H1 (cell line): ENCODE data around the gene DTNB. TPM values are rescaled to one million over a fixed set of nuclear protein-coding genes. Genes with fewer than 3 reads are reported as not detected.

Experiments used
- CTCF ChIA-PET: fragments of 300-600 bp; sonication (Branson Sonifier 250); formaldehyde crosslinking; loops from one replicate; lab custom pipeline; 2021; ENCODE audit not compliant: partially characterized antibody; lab: Charles Lee
- POLR2A ChIA-PET: fragments of 300-600 bp; sonication (Branson Sonifier 250); formaldehyde crosslinking; loops from one replicate; lab custom pipeline; 2021; ENCODE audit warnings: inconsistent platforms; ENCODE audit not compliant: partially characterized antibody; lab: Charles Lee
- DNase-seq, 2 experiments: peaks; one replicate each; pipeline versions ENCODE4 v3.0.0 to v3.0.0-alpha.2; 2010 to 2022; ENCODE audit warnings: low spot score in 2 of 2, low read depth in 1 of 2, mixed read lengths in 1 of 2
- FAIRE-seq: peaks from 2 replicates; lab custom pipeline; 2011; peaks lifted over from hg19 to GRCh38; lab: Jason Lieb, UNC
- H2AFZ ChIP-seq: 2 replicates; pipeline ENCODE4 v1.8.1; 2012; ENCODE audit warnings: low read length, inconsistent platforms
- H2AK5ac ChIP-seq: 2 replicates; pipeline ENCODE4 v1.6.1; 2013; ENCODE audit warnings: low read depth, low read length
- H2BK120ac ChIP-seq: replicated peaks from 2 replicates; pipeline ENCODE3; 2013; ENCODE audit warnings: low read depth, low read length, inconsistent platforms
- H2BK12ac ChIP-seq: 2 replicates; pipeline ENCODE4 v1.6.1; 2013; ENCODE audit warnings: low read depth, low read length
- H2BK15ac ChIP-seq: 2 replicates; pipeline ENCODE4 v1.6.1; 2013; ENCODE audit warnings: low read length
- H2BK20ac ChIP-seq: 2 replicates; pipeline ENCODE4 v1.6.1; 2013; ENCODE audit warnings: low read length
- H2BK5ac ChIP-seq: 2 replicates; pipeline ENCODE4 v1.6.1; 2013; ENCODE audit warnings: low read depth, low read length
- H3K14ac ChIP-seq: 2 replicates; pipeline ENCODE4 v1.6.1; 2013; ENCODE audit warnings: inconsistent platforms; ENCODE audit not compliant: insufficient read length
- H3K18ac ChIP-seq: 2 replicates; pipeline ENCODE4 v1.6.1; 2013; ENCODE audit warnings: low read length; ENCODE audit errors: extremely low read depth
- H3K23ac ChIP-seq: 2 replicates; pipeline ENCODE4 v1.6.1; 2013; ENCODE audit warnings: inconsistent platforms; ENCODE audit not compliant: insufficient read length
- H3K23me2 ChIP-seq: 2 replicates; pipeline ENCODE4 v1.6.1; 2013; ENCODE audit warnings: low read depth, low read length
- H3K27ac ChIP-seq: 2 replicates; pipeline ENCODE4 v1.6.1; 2011; ENCODE audit warnings: low read depth, low read length, inconsistent platforms
- H3K27me3 ChIP-seq, 4 experiments: replicated peaks in 1 of 4; 1 replicate in 1 of 4; 2 replicates in 3 of 4; pipeline versions ENCODE4 v1.6.1 to v1.8.1; 2011 to 2013; ENCODE audit warnings: low read length in 3 of 4, mild to moderate bottlenecking in 3 of 4, inconsistent platforms in 2 of 4, mixed read lengths in 2 of 4, moderate library complexity in 1 of 4; ENCODE audit not compliant: control insufficient read depth in 3 of 4, insufficient read depth in 3 of 4; ENCODE audit errors: extremely low read depth in 1 of 4
- H3K36me3 ChIP-seq, 4 experiments: 2 replicates each; pipeline versions ENCODE4 v1.6.1 to v1.8.1; 2011 to 2013; ENCODE audit warnings: mild to moderate bottlenecking in 4 of 4, low read length in 3 of 4, moderate library complexity in 2 of 4, control low read depth in 1 of 4, inconsistent platforms in 1 of 4; ENCODE audit not compliant: insufficient read depth in 4 of 4, control insufficient read depth in 2 of 4
- H3K4ac ChIP-seq: replicated peaks from 2 replicates; pipeline ENCODE3; 2013; ENCODE audit warnings: low read length, low read depth, mixed read lengths, inconsistent platforms; ENCODE audit not compliant: insufficient read length
- H3K4me1 ChIP-seq, 4 experiments: replicated peaks in 1 of 4; 1 replicate in 1 of 4; 2 replicates in 3 of 4; pipeline versions ENCODE4 v1.6.1 to v1.8.1; 2011 to 2013; ENCODE audit warnings: low read length in 3 of 4, inconsistent platforms in 2 of 4, mixed read lengths in 1 of 4; ENCODE audit not compliant: insufficient read depth in 4 of 4, control insufficient read depth in 3 of 4
- H3K4me2 ChIP-seq, 2 experiments: 2 replicates each; pipeline versions ENCODE4 v1.6.1 to v1.8.1; 2011 to 2013; ENCODE audit warnings: low read depth in 2 of 2, low read length in 2 of 2, control low read depth in 1 of 2, inconsistent platforms in 1 of 2, mild to moderate bottlenecking in 1 of 2; ENCODE audit not compliant: insufficient read depth in 1 of 2
- H3K4me3 ChIP-seq, 4 experiments: fragments of 200-600, 300-600 bp in 1 of 4; sonication (generic), shearing (Covaris generic), sonication (Bioruptor Twin) in 1 of 4; 2 replicates each; pipeline versions ENCODE4 v1.5.1 to v1.8.1; 2011 to 2016; ENCODE audit warnings: low read length in 4 of 4, low read depth in 3 of 4, control low read depth in 2 of 4, inconsistent platforms in 2 of 4, mild to moderate bottlenecking in 2 of 4, mixed read lengths in 1 of 4, moderate library complexity in 1 of 4; ENCODE audit not compliant: insufficient read depth in 2 of 4; ENCODE audit errors: extremely low read depth in 1 of 4
- H3K56ac ChIP-seq: replicated peaks from 2 replicates; pipeline ENCODE3; 2013; ENCODE audit warnings: low read depth, mild to moderate bottlenecking, mixed read lengths, low read length, inconsistent platforms; ENCODE audit not compliant: insufficient read length
- H3K79me1 ChIP-seq: 2 replicates; pipeline ENCODE4 v1.6.1; 2013; ENCODE audit warnings: low read depth, low read length, control low read depth
- H3K79me2 ChIP-seq, 2 experiments: 2 replicates each; pipeline versions ENCODE4 v1.6.1 to v1.8.1; 2012 to 2013; ENCODE audit warnings: low read length in 2 of 2, mild to moderate bottlenecking in 2 of 2, inconsistent platforms in 1 of 2; ENCODE audit not compliant: insufficient read depth in 2 of 2, control insufficient read depth in 1 of 2
- H3K9ac ChIP-seq, 4 experiments: replicated peaks in 1 of 4; 1 replicate in 1 of 4; 2 replicates in 3 of 4; pipeline versions ENCODE4 v1.6.1 to v1.8.1; 2011 to 2013; ENCODE audit warnings: low read depth in 3 of 4, low read length in 3 of 4, control low read depth in 2 of 4, mild to moderate bottlenecking in 2 of 4, moderate library complexity in 2 of 4, inconsistent platforms in 1 of 4; ENCODE audit errors: extremely low read depth in 1 of 4
- H3K9me3 ChIP-seq, 2 experiments: 2 replicates each; pipeline versions ENCODE4 v1.6.1 to v1.8.1; 2012 to 2013; ENCODE audit warnings: mild to moderate bottlenecking in 2 of 2, moderate library complexity in 2 of 2, control low read depth in 1 of 2, inconsistent platforms in 1 of 2, low read depth in 1 of 2, low read length in 1 of 2, mixed read lengths in 1 of 2; ENCODE audit not compliant: insufficient read depth in 2 of 2
- H4K20me1 ChIP-seq, 2 experiments: replicated peaks in 1 of 2; 2 replicates each; pipeline versions ENCODE3 to v1.8.1; 2011 to 2013; ENCODE audit warnings: inconsistent platforms in 2 of 2, low read length in 2 of 2, mild to moderate bottlenecking in 1 of 2; ENCODE audit not compliant: insufficient read depth in 2 of 2, control insufficient read depth in 1 of 2
- H4K5ac ChIP-seq: 2 replicates; pipeline ENCODE4 v1.6.1; 2013; ENCODE audit warnings: low read length, low read depth, mixed read lengths, inconsistent platforms; ENCODE audit not compliant: insufficient read length
- H4K8ac ChIP-seq: 2 replicates; pipeline ENCODE4 v1.8.0; 2013; ENCODE audit warnings: mild to moderate bottlenecking, moderate library complexity, low read length, inconsistent platforms; ENCODE audit not compliant: insufficient read depth; ENCODE audit errors: extremely low read depth
- H4K91ac ChIP-seq: replicated peaks from 2 replicates; pipeline ENCODE3; 2013; ENCODE audit warnings: low read length, mixed read lengths, inconsistent platforms; ENCODE audit not compliant: insufficient read length
- ASH2L ChIP-seq: fragments of 200-600, 300-600 bp; sonication (generic); IDR thresholded peaks from one replicate; pipeline ENCODE4 v1.7.1; 2017; ENCODE audit warnings: low read length
- CREB1 ChIP-seq: IDR thresholded peaks from 2 replicates; pipeline ENCODE4 v1.6.1; 2012; ENCODE audit warnings: inconsistent platforms
- EGR1 ChIP-seq: IDR thresholded peaks from 2 replicates; pipeline ENCODE4 v1.6.1; 2011; ENCODE audit warnings: low read depth, low read length, borderline replicate concordance
- JUND ChIP-seq: IDR thresholded peaks from 2 replicates; pipeline ENCODE4 v1.6.1; 2011; ENCODE audit warnings: mild to moderate bottlenecking, improper control_type of control experiment, low read length
- POLR2AphosphoS5 ChIP-seq: IDR thresholded peaks from 2 replicates; pipeline ENCODE4 v1.6.1; 2011; ENCODE audit warnings: low read depth, low read length
- POU5F1 ChIP-seq: IDR thresholded peaks from 2 replicates; pipeline ENCODE4 v1.6.1; 2011; ENCODE audit warnings: low read depth, mild to moderate bottlenecking, low read length, moderate library complexity
- SIRT6 ChIP-seq: IDR thresholded peaks from one replicate; pipeline ENCODE4 v1.7.1; 2012; ENCODE audit warnings: low read length, inconsistent platforms
- SIX5 ChIP-seq: IDR thresholded peaks from 2 replicates; pipeline ENCODE4 v1.6.1; 2011; ENCODE audit warnings: mild to moderate bottlenecking, low read depth, low read length
- WGBS, 2 experiments: shearing (Covaris generic) in 1 of 2; methylation state at CpG; one replicate each; pipeline versions ENCODE4 v1.1.6 to v1.1.7; 2013 to 2015; ENCODE audit warnings: low lambda C conversion rate in 2 of 2, mixed read lengths in 2 of 2, inconsistent platforms in 1 of 2, low coverage in 1 of 2, missing lambda C conversion rate in 1 of 2; ENCODE audit not compliant: insufficient replicate concordance in 2 of 2, insufficient coverage in 1 of 2, insufficient read length in 1 of 2; ENCODE audit errors: extremely low coverage in 1 of 2, missing lambda C conversion rate in 1 of 2; 5-methylcytosine and 5-hydroxymethylcytosine counted together
- polyA plus RNA-seq, 7 experiments: library from polyadenylated mRNA; depleted of rRNA in 3 of 7; stranded (reverse) in 5 of 7; unstranded in 2 of 7; fragments of >200 nt in 5 of 7; fragments of 200-250 nt in 2 of 7; gene quantifications; 1 replicate in 5 of 7; 2 replicates in 1 of 7; 4 replicates in 1 of 7; pipeline versions ENCODE4 v1.2.1 to v1.2.3, GENCODE V29; 2011 to 2013; ENCODE audit warnings: missing spikeins in 2 of 7, mixed read lengths in 2 of 7
- total RNA-seq: library from RNA; stranded (reverse); fragmentation: NEBNext Ultra II Directional; extraction: Animal tissue kit (Norgen Biotek cat#: 25700); gene quantifications from 2 replicates; pipeline ENCODE4 v1.2.1, GENCODE V29; 2021

Gene DTNB
- total and polyA plus RNA-seq, 2 of the 8 experiments (the other 6 are each of a cell fraction or from before 2014, with no cell fraction given) = 39.6 to 49.5 TPM

- Histone ChIP-seq H3K36me3 (peaks cover 0 to 3% (median 0%) of the 10 kb centered on the region in 4 experiments; a peak in 1 of 8 replicates), H3K18ac (peak overlapping the region; percentile 38; the same call in 1 of the 2 replicates), H2BK12ac (no peak overlapping the region), H3K56ac (no peak overlapping the region), H3K9me3 (no peaks in the 10 kb centered on the region), H3K4me1 (no peaks in the 10 kb centered on the region; a peak in 1 of 7 replicates), H3K23me2 (no peaks in the 10 kb centered on the region), H3K27ac (no peak overlapping the region), H2AK5ac (no peak overlapping the region), H3K79me1 (no peaks in the 10 kb centered on the region), H2BK120ac (no peak overlapping the region), H3K9ac (no peak overlapping the region), H3K4ac (no peak overlapping the region), H4K8ac (no peak overlapping the region), H4K91ac (no peak overlapping the region), H2BK5ac (0 out of 2 replicates have a peak overlapping the region, but pooled peaks have one; percentile 14), H4K20me1 (no peaks in the 10 kb centered on the region), H2AFZ (no peak overlapping the region), H3K4me2 (no peak overlapping the region), H3K27me3 (no peaks in the 10 kb centered on the region), H2BK20ac (0 out of 2 replicates have a peak overlapping the region, but pooled peaks have one; percentile 54), H3K79me2 (no peaks in the 10 kb centered on the region), H3K23ac (no peak overlapping the region), H4K5ac (no peak overlapping the region), H3K14ac (no peak overlapping the region), H3K4me3 (no peak overlapping the region), H2BK15ac (no peak overlapping the region)
- 94% methylated on average over 10 of the region's 10 CpGs; no CpG with 5 or more reads in 1 of the 2 experiments for WGBS, 2 experiments
- FAIRE-seq = no peak
- DNase-seq = no peak
- POLR2A ChIA-PET = no interaction called here
- CTCF ChIA-PET = interaction anchor here (0.5 kb wide), 1 partner anchor 24 kb away, joined by 3 read pairs; no protein-coding TSS in a partner anchor
- TF ChIP-seq SIX5 (no peak), JUND (no peak), SIRT6 (no peak), CREB1 (no peak), POU5F1 (no peak), ASH2L (no peak), POLR2AphosphoS5 (no peak), EGR1 (no peak)
Observed at GRCh38 chr2:25559148-25559547, 114.2 kb downstream of the DTNB start.
